Upper lobe of right lung (tissue), 1 donor: ENCODE results near the gene PRMT9. TPM values are rescaled to one million over a fixed set of nuclear protein-coding genes. Genes with fewer than 3 reads are reported as not detected.

ENCODE experiments used
- ATAC-seq: fragments of 200-7000 bp; cut with Tn5 transposase; one replicate; pipeline ENCODE4 v1.9.1; 2020; ENCODE audit warnings: mild to moderate bottlenecking, moderate library complexity
- DNase-seq: peaks from one replicate; pipeline ENCODE4 v3.0.0-alpha.2; 2020
- H3K27ac ChIP-seq: fragments of 200-600 bp; one replicate; pipeline ENCODE4 v1.8.0; 2022
- H3K27me3 ChIP-seq: fragments of 200-600 bp; one replicate; pipeline ENCODE4 v1.8.0; 2022; ENCODE audit warnings: mild to moderate bottlenecking
- H3K36me3 ChIP-seq: fragments of 200-600 bp; one replicate; pipeline ENCODE4 v1.8.0; 2022
- H3K4me1 ChIP-seq: fragments of 200-600 bp; one replicate; pipeline ENCODE4 v1.8.0; 2022
- H3K4me3 ChIP-seq: fragments of 200-600 bp; one replicate; pipeline ENCODE4 v1.8.0; 2022; ENCODE audit warnings: mild to moderate bottlenecking
- H3K9me3 ChIP-seq: fragments of 200-600 bp; one replicate; pipeline ENCODE4 v1.8.0; 2022
- CTCF ChIP-seq: fragments of 200-600 bp; IDR thresholded peaks from one replicate; pipeline ENCODE4 v1.8.0; 2022; ENCODE audit warnings: antibody characterized with exemption
- intact Hi-C: fragments of 100-400 bp; cut with DNase I; formaldehyde crosslinking; loops from one replicate; pipeline ENCODE4 v1.11.0; 2022
- total RNA-seq: library from RNA; stranded (reverse); fragmentation: NEBNext Ultra II Directional; extraction: Animal tissue kit (Norgen Biotek cat#: 25700); gene quantifications from one replicate; pipeline ENCODE4 v1.2.1, GENCODE V29; 2021
- donor health status: DM: no; HTN: yes; CAD: no; lungs with severe emphysema.

The PRMT9 gene
- total RNA-seq, 1 donor from 2014 or later: 11.5 TPM

DNA sequence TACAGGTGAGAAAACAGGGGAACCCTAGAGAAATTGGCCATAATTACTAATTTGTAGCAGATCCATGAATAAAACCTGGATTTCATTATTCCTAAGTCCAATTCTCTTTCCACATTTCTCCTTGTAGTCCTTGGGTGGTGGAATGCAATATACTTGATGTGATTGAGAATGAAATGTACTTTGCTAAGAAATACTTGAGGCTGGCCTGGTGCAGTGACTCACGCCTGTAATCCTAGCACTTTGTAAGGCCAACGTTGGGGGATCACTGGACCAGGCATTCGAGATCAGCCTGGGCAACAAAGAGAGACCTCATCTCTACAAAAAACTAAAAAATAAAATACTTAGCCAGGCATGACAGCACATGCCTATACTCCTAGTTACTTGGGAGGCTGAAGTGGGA is 50.9 kb downstream of the PRMT9 start:
- no peak overlapping the region for H3K27ac ChIP-seq
- H3K36me3 ChIP-seq: peaks cover 96% of the 10 kb centered on the region
- no peaks in the 10 kb centered on the region for H3K9me3 ChIP-seq
- ATAC-seq: peak; percentile 47
- H3K4me1 ChIP-seq: no peaks in the 10 kb centered on the region
- no peak for DNase-seq
- no peak for TF ChIP-seq CTCF
- H3K27me3 ChIP-seq: no peaks in the 10 kb centered on the region
- intact Hi-C loops: no loop called here
- H3K4me3 ChIP-seq: no peak overlapping the region

DNA sequence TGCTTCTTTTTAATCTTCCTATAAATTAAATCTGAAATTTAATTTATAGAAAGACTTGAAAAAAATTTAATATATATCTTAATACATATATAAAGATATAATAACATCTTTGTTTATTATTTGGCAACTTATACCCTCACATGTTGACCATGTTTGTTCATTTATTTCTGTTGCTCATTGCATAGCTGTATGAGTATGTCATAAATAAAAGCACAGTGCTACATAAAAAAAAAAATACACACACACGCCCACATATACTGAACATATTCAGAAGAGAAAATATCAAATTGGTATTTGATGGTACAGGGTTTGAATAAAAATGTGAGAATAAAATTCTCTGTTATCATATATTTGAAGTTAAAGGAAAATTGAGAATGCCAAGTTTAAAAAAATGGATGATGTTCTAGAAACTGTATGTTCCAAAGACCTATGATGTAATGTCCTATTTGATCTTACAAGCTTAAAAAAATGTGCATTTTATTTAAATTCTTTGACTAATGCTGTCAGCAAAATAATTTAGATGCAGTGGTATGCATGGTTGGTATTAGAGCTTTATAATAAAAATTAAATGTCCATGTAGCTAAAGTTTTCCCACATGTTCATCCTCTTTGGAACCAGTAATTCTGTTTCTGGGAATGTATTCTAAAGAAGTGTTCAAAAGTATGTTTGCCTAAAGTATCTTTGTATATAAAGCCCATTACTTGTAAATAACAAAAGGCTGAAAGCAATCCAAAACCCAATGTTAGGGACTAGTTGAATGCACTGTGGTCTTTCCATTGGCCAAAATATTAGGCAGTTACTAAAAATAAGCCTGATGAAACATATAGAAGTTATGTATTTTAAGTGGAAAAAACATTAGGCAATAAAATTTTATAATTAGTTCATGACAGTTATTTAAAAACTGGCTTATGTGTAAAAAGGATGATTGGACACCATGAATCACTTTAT is 53.9 kb downstream of the PRMT9 start:
- Histone ChIP-seq H3K36me3 (peaks cover 98% of the 10 kb centered on the region), H3K4me1 (no peaks in the 10 kb centered on the region), H3K9me3 (no peaks in the 10 kb centered on the region), H3K4me3 (no peak overlapping the region), H3K27ac (no peak overlapping the region), H3K27me3 (no peaks in the 10 kb centered on the region)
- DNase-seq: no peak
- intact Hi-C loops: no loop called here
- no peak for TF ChIP-seq CTCF
- ATAC-seq: no peak

DNA sequence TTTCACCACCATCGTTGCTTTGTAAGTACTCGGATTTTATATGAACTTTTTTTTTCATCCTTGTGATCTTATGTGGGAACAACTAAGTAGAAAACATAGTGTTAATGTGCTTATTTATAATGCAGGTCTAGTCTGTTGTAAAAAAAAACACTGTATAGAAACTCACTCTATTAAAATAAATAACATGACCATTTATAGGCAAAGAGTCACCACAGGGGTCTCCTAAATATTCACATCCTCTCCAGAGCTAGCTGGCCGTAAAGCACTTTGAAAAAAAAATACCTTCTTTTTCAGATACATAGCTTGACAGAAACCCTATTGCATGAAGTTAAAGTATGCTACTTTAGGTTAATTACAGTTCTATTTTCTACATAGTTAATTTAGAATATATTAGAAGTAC is 55.5 kb downstream of the PRMT9 start:
- DNase-seq (no peak), ATAC-seq (no peak)
- H3K27ac ChIP-seq: no peak overlapping the region
- H3K4me1 ChIP-seq: no peaks in the 10 kb centered on the region
- no peaks in the 10 kb centered on the region for H3K27me3 ChIP-seq
- peaks cover 91% of the 10 kb centered on the region for H3K36me3 ChIP-seq
- TF ChIP-seq CTCF: no peak
- intact Hi-C loops: no loop called here
- H3K9me3 ChIP-seq: no peaks in the 10 kb centered on the region
- H3K4me3 ChIP-seq: no peak overlapping the region

DNA sequence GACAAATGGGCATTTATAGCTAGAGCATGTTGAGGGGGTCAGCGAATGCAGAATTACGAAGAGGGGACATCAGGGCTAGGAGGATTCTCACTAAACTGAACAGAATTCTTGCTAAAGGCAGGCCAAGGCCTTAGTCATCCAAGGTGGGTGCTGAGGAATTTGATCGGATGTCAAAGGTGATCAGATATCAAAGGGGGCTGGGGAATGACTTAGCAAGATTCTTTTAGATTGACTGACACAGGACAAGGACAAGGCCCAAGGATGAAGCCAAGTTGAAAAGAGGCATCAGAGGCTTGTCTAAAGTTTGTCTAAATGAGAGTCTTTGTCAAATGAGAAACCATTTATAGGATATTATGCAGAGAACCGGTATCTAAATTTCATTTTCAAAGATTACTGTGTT is 57.1 kb downstream of the PRMT9 start:
- H3K36me3 ChIP-seq: peaks cover 83% of the 10 kb centered on the region
- TF ChIP-seq CTCF: no peak
- H3K4me1 ChIP-seq: peaks cover 8% of the 10 kb centered on the region
- DNase-seq: no peak
- no peak overlapping the region for H3K27ac ChIP-seq
- no peaks in the 10 kb centered on the region for H3K27me3 ChIP-seq
- no peak overlapping the region for H3K4me3 ChIP-seq
- no peaks in the 10 kb centered on the region for H3K9me3 ChIP-seq
- intact Hi-C loops: no loop called here
- no peak for ATAC-seq

GRCh38 chr4:147625733-147626132 is 58.2 kb downstream of the PRMT9 start:
- H3K27me3 ChIP-seq: no peaks in the 10 kb centered on the region
- no peak overlapping the region for H3K4me3 ChIP-seq
- ATAC-seq (no peak), DNase-seq (no peak)
- no peak overlapping the region for H3K27ac ChIP-seq
- H3K9me3 ChIP-seq: no peaks in the 10 kb centered on the region
- H3K4me1 ChIP-seq: peaks cover 17% of the 10 kb centered on the region
- intact Hi-C loops: no loop called here
- peaks cover 71% of the 10 kb centered on the region for H3K36me3 ChIP-seq
- TF ChIP-seq CTCF: no peak
